Measurements from ENCODE around the gene TMCO4.

Gene TMCO4

DNA sequence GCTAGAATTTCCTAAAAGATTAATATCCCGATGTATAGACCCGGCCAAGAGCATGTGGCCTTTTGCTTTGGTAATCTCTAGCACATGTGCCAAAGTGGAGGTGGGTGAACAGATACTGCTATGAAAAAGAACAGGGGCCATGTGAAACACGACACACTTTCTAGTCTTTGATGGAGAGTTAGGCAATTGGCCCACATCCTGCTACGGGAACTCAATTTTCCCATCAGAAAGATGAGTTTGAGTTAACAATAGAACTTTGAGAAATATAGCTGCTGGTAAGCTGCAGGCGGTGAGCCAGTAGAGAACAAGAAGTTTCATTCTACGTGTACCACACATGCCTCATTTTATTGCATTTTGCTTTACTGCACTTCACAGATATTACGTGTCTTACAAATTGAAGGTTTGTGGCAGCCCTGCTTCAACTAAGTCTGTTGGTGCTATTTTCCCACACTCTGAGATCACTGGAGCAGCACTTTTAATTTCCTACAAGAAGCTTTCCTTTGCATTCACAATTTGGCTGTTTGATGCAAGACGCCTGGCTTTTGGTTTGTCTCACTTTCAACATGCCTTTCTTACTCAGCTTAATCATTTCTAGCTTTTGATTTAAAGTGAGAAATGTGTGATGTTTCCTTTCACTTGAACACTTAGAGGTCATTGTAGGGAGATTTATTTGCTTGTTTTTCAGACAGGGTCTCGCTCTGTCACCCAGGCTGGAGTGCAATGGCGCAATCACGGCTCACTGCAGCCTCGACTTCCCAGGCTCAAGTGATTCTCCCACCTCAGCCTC lies 88.7 kb downstream of the TMCO4 start:
- no peak for DNase-seq

DNA sequence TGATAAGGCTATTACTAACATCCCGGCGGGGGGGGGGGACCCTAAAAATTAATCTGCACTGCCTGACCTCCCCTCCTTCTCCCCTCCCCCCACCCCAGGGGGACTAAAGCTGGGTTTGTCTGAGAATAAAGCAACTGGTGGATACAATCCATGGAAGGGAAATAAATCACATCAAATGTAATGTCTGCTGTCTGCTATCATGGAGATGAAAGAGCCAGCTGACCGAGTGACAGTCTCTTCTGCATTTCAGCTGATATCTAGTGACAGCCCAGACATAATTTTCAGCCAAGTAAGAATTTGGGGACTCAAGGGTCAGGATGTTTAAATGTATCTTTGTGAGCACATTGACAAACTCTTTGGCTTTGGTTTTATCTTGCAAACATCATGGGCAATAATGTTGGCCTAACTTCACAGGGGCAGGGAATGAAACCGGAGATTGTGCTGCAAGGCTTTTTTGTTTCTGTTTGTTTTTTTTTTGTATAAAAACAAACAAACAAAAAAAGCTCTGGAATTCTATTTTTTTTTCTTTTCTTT lies 90.4 kb downstream of the TMCO4 start:
- DNase-seq, result no peak

DNA sequence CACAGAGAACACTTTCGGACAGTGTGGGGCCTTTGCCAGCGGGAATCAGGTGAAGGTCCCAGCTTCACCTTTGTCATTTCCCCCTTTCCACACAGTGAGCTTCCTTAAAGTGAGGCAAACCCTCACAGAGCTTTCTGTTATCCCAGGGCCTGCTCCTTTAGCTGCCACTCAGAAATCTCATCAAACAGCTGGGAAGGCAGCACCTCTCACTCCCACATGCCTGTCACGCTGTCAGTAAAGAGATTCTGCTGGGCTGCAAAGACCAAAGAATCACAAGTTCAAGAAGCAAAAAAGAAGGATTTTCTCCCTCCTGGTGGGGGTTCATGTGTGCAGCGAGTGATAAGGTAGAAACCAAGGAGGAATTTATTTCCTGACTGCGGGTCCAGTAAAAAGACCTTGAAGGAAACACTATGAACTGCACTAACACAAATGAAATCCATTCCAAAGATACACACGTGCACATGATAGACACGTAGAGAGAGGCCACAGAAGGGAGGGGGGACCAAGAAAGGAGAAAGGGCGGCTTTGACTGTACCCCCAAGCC lies 91.1 kb downstream of the TMCO4 start:
- no peak for DNase-seq

DNA sequence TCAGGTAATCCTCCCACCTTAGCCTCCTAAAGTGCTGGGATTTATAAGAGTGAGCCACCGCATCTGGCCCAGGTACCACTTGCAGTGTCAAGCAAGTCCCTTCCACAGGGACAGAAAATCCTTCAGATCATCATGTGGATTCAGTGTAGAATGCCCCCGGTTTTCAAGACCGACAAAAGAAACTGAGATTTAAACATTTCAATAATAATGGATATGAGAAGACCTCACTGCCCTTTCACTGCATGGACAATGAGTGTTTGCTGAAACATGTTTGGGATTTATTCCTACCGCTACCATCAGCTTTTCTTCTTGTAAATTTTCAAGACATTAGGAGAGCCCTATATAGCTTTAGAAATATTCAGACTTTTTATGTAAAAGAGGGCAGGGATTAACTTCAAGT lies 93.6 kb downstream of the TMCO4 start:
- no peak for DNase-seq

DNA sequence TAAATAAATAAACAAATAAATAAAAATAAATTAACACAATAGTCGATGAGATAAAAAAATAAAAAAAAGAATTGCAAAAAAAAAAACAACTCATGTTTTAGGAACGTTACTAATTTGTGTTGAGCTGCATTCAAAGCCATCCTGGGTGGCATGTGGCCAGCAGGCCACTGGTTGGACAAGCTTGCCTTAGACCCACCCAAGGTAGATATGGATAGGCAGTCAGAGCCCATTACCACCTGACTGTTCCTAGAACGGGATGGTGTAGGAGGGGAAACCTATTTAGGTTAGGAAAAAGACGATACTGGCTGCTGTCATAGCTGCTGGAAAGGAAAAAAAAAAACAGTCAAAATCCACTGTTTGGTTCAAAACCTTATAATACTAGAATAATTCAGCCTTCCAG lies 94.3 kb downstream of the TMCO4 start:
- no peak for DNase-seq

DNA sequence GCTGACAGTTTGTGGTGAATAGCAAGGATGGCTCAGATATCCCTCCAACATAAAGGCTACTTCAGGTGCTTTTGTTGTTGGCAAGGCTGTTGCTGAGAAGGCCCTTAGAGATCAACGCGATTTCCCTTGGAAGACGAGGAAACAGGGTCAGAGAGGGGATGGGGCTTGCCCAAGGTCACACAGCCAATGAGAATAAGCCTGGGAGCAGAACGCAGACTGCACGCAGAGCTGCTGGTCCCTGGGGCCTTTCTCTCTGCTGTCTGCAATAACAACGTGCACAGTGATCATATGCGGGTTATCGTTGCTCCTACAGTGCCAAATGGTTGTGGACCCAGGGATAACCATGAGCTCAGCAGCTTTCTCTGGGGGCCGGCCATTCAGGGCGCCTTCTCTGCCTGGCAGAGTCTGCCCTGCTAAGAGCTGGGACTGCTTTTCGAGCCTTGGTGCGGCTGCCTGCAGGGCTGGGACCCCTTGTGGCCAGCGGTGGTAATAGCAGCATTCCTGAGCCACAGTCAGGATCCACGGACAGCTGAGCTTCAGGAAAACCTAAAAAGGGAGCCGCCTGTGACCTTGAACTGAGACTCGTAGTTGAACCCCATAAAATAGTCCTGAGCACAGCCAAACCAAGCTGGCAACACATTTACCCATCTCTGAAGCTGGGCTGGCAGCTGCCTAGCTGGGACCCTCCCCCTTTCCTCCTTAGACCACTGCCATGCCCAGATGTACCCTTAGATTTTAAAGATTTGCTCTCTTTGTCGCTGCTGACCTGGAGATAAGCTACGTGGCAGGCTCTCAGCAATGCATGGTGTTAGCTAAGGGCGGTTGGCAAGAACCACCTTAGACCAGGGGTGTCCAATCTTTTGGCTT lies 95.2 kb downstream of the TMCO4 start:
- peak; percentile 60 for DNase-seq

DNA sequence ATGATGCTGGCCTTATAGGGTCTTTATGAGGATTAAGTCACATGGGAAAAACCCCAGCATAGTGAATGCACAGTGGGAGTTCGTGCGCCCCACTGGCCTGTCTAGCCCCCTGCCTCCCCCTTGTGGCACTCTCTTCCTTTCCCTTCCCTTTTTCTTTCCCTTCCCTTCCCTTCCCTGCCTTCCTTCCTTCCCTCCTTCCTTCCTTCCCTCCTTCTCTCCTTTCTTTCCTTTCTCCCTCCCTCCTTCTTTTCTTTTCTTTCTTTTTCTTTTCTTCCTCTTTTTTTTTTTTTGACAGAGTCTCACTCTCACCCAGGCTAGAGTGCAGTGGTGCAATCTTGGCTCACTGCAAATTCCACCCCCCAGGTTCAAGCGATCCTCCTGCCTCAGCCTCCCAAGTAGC lies 96.4 kb downstream of the TMCO4 start:
- no peak for DNase-seq

DNA sequence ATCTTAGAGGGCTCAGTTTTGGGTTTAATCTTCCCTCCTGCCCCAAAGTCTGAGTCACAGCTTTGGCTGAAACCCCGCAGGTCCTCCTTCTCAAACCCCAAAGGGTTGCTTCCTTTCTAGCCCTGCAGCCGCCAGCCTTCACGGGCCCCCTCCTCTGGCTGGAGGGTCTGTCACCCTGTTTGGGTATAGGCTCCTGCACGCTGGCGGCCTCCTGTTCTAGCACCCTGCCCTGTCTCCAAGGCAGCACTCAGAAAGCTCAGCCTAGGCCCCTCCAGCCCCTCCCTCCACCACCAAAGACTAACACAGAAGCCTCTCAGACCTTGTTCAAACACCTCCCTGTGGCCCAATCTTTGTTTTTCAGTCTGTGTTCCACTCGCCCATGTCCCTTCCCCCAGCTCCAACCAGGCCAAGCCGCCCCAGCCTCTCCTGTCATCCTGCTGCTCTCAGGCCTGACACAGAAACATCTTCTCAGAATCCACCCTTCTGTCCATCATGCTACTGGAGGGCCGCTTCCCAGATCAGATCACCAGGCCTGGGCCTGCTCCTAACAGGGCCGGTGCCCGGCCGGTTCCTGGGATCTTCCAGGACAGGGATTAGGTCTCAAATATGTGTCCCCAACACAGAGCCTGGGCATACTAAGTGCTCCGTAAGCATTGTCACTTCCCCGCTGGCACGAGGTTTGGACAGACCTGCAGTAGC lies 99.5 kb downstream of the TMCO4 start:
- no peak for DNase-seq

DNA sequence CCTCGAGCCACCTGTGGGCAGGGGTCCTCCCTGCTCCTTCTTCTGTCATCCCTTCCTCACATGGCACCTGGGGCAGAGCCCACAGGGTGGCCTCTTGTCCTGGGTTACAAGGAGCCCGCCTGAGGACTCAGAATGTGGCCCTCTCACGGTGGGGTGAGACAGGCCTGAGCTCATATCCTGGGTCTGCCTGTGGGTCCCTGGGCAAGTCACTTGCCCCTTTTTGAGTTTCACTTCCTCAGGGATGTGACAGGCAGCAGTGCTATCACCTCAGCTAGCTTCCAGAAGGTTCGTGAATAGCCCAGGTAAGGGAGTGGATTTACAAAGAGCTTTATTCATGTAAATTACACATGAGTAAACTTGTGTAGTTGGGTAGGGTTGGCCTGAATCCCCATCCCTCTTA lies 101.5 kb downstream of the TMCO4 start:
- no peak for DNase-seq

DNA sequence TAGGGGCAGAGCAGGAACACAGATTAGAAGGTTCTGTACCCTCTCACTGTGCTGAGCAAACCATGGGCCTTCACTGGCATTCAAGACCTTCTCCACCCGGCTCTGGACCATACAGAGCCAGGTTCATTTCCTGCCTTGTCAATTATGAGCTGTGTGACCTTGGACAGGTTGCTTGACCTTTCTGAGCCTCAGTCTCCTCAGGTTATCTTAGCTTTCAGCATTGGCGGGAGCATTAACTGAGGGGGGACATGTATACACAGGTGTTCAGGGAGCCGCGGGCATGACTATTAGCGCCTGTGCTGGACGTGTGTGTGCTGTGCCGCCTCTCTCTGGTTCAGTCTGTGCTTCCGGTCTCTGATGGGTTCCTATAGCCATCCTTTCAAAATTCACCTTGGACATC lies 102.9 kb downstream of the TMCO4 start:
- no peak for DNase-seq

DNA sequence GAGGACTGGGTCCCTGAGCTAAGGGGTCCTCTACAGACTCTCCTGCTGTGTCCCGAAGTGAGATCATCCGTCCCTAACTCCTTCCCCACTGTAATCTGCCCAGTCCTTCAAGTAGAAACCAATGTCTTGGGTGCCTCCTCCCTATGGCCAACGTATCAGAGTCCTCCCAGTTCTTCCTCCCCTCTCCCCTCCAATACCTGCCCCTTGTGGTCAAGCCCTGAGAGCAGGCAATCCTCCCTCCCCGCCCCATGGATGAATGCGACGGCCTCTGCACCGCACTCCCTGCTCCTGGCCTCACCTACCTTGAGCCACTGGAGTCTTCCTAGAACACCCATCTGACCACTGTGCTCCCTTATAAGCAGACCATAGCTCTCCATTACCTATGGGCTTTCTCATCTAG lies 103.9 kb downstream of the TMCO4 start:
- no peak for DNase-seq

DNA sequence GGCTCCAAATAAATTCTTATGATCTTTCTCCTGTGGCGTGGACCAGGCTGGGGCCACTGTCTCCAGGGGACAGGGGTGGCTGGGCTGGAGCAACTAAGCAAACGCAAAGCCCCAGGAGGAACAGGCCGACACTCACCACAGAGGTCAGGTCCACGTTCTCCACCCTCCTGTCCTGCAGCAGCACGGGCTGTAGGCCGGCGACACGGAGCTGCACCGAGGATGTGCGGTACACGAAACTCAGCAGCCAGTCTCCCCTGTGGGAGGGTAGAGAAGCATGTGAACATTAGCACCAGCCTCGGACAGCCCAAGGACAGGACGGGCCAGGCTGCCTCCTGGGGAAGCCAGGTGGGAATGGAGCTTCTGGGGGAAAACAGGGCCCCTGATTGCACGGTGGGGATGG lies 105.4 kb downstream of the TMCO4 start:
- no peak for DNase-seq

DNA sequence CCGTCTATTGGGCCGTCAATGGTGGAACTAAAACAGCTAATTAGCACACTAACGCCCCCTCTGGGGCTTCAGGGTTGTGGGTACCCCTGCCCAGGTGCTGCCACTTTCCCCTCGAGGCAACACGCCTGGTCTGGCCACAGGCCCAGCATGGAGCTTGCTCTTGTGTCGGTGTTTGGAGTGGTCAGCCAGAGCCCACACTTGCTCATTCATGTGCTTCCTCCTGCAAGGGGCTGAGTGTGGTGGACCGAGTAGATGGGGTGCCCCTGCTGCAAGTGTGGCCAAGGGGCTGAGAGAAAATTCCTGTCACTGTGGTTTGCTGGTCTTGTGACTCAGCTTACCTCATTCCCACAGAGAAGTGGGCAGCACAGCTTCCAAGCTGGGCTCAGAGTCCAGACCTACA lies 109.4 kb downstream of the TMCO4 start:
- DNase-seq, result no peak

DNA sequence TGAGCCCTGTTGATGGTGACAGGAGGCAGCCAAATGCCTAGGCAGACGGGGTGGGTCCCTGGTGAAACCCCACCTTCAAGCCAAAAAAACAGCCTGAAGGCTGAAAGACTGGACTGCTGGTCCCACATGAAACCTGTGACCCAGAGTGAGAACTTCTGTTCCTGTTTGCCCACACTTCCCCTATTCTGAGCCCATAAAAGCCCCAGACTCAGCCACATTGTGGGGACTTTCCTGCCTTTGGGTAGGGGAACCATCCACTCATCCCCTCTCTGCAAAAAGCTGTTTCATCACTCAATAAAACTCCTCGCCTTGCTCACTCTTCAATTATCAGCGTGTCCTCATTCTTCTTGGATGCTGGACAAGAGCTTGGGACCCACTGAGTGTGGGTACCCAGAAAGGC lies 109.9 kb downstream of the TMCO4 start:
- DNase-seq, result no peak

DNA sequence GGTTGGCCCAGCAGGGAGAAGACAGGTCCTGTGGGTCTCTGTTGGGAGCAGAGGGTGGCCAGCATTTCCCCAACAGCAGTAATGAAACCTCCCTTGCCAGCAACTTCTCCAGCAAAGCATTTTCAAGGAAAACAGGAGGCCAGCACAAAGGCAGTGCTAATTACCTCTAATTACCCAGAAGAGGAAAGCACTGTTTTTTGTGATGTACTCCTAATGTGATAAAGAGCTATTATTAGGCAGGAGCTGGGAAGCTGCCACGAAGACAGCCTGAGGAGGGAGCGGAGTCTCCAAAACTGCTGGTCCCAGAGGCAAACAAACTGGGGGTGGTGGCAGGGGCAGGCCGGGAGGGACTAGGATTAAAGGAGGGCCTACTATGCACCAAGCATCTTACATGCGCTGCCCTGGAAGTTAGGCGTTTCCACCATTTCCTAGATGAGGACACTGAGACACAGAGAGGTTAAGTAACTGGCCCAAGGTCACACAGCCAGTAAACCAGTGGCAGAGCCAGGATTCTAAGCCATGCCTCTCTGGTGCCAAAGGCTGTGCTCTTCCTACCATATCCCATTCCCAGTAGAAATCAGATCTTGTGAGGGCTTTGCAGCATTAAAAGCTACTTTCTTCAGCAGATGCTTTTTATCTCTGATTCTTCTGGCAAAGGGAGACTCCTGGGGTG lies 110.5 kb downstream of the TMCO4 start:
- no peak for DNase-seq

DNA sequence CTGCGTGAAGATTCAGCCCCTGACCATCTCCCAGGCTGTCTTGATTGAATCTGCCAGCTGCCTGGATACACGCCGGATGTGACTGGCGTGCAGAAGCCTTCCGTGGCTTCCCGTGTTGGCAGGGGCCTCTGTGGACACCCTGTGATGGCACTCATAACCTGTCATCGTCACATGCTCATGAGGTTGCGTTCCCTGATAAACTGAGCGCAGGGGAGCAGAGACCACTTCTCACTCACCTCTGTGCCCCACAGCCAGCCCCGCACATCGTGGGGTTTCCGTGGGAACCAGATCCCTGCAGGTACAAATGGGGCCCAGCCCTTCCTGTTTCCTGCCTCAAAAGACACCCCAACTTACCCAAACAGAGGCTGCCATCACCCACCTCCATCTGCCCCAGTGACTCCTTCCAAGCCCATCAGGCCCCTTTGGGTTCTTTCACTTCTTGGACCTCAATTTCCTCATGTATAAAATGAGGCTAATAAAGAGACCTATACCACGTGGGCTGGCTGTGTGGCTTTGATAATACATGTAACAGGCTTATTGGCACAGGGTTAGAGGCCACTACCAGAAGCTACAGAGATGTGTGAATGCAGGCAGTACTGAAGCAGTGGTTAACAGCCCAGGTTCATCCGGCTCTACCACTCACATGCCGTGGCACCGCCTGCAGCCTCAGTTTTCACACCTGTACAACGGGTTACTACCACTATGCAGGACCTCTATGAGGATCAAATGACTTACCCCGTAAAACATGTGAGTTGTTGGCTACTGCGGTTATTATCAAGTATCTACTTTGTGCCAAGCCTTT lies 111.5 kb downstream of the TMCO4 start:
- no peak for DNase-seq

DNA sequence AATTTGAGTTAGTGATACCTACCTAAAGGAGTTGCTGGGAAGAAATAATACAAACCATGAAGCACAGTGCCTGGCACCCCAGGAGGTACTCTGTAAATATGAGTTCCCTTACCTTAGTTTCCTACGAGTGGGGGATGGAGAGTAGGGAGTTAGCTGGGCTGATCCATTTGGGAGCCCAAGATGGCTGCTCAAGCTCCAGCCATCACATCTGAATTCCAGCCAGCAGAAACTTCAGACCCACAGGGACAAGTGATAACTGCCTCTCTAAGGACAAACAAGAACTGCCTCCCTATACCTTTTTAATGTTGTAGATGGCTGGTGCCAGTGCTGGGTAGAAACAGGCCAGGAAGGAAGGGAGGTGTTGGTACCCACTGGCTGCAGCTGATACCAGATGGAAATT lies 112.3 kb downstream of the TMCO4 start:
- no peak for DNase-seq

DNA sequence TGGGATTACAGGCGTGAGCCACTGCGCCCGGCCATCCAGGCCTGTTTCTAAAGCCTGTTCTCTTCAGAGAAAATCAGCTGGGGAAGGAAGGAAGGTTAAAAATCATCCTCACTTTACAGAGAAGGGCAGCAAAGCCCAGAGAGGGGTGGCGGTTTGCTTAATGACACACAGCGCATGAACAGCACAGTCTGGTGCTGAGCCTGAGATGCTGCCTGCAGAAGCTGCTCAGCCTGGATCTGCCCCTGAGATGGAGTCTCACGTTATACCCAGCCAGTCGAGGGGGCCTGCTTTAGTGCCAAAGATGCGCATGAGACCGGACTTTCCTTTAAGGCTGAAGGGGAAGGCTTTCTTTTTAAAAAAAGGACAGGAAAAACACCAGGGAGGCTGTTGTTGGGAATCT lies 113.7 kb downstream of the TMCO4 start:
- DNase-seq, result no peak

DNA sequence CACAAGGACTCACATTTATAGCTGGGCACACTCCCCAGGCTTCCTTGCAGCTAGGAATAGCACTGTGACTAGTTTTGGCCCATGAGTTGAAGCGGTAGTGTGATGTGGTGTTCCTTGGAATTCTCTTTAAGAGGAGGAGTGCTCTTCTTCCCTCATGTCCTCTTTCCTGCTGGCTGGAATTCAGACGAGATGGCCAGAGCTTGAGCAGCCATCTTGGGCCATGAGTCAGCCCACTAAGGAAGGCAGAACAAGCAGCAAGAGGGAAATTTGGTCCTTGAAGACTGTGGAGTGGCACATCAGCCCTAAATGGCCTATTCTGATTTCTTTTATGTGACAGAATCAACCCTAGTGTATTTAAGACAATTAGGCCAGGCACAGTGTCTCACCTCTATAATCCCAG lies 115.0 kb downstream of the TMCO4 start:
- no peak for DNase-seq

DNA sequence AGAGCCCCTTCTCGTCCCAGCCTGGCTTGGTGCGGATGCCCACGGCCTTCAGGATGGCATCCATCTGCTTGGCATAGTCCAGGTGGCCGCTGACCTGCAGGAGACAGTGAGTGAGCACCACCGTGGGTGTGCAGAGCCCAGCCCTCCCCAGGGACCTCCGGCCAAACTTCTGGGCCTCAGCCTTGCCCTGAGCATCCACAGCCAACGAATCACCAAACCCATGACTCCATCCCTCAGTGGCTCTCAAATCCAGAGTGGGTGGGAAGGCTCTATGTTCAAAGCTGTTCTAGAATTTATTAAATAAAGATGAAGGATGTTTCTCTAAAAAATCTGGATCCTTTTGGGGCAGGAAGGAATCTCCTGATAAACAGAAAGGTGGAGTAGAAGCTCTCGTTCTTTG lies 116.4 kb downstream of the TMCO4 start:
- no peak for DNase-seq

DNA sequence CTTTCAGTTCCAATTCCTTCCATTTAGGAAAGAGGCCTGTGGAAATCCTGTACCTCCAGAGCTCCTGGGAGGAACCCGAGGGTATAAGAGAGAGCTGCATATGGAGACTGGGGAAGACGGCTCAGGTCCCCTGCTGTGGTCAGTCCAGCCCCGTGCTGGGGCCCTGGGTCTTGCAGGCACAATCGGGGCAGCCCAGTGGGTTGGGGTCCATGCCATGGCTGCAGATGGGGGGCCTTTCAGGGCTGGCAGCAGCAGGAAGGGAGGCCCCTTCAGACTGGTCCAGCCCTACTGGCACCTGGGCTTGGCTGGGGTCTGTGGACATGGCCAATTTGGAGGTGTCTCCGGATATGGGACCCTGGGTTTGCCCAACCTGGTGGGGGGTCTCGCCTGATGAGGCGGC lies 116.8 kb downstream of the TMCO4 start:
- DNase-seq, result no peak

DNA sequence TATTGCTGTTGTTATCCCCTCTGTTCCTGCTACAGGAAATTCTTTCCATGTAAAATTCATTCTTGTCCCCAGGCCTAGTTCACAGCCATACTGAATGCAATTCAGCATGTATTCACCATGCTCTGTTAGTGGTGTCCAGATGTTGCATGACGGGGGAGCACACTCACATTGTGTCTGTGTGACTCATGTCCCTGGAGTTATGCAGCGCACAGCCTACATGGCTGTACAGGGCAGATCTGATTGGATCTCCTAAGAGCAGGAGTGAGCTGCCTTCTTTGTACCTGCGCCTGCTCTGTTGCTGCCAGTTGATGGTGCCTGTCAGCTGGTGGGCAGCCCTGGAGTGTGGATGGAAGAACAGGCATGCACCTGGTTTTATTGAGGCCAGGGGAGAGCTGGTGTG lies 117.5 kb downstream of the TMCO4 start:
- peak; percentile 90 for DNase-seq
